Measurements from ENCODE around the gene DCDC2. TPM values are rescaled to one million over a fixed set of nuclear protein-coding genes. Genes with fewer than 3 reads are reported as not detected.
"Not testable (repeated sequence)": the region's sequence is repeated elsewhere in the genome, so short reads cannot be mapped to it uniquely, and the experiment has no call there.

Gene DCDC2
- total and polyA plus RNA-seq, 2 donors from 2014 or later = 22.1 to 110 TPM

DNA sequence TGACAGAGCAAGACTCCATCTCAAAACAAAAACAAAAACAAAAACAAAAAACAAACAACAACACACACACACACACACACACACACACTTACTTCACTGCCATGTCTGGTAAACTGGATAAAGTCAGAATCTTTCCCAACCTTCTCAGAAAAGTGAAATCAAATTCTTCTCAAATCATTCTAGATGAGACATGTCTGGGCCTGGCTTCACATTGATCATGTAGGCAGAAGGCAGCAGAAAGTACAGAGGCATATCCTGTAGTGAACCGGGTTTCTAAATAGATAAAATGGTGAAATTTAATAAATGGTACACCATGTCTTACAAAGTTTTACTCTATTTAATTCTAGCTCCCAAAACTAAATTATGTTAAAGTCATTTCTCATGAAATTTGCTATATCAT lies 30.0 kb upstream of the DCDC2 start:
- FAIRE-seq (no peak), DNase-seq (no peak)

DNA sequence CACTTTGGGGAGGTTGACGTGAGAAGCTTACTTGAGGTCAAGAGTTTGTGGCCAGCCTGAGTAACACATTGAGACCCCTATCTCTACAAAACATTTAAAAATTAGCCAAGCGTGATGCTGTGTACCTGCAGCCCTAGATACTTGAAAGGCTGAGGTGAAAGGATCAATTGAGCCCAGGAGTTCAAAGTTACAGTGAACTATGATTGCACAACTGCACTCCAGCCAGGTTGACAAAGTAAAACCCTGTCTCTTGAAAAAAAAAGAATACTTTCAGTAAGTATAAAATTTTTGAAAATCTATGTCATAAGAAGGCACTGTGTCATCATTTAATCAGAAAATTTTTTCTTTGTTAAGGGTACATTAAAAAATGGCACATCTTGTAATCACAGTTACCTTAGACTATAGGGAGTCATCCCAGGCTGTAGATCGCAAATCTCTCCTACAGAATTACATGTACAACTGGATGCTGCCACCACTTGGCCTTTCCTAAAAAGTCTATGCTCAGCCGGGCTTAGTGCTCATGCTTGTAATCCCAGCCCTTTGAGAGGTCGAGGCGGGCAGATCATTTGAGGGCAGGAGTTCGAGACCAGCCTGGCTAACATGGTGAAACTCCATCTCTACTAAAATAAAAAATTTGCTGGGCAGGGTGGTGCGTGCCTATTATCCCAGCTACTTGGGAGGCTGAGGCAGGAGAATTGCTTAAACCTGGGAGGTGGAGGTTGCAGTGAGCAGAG lies 27.8 kb upstream of the DCDC2 start:
- Histone ChIP-seq H3K4me3 (ENCODE audit: low read length in 3 of 3) (no peak overlapping the region), H3K9me3 (ENCODE audit: control insufficient read depth in 2 of 3, insufficient read depth in 1 of 3, low read length in 3 of 3) (no peaks in the 10 kb centered on the region), H3K4me1 (ENCODE audit: control insufficient read depth in 2 of 3, insufficient read depth in 2 of 3, low read depth in 1 of 3, low read length in 3 of 3) (peaks cover 0 to 8% (median 0%) of the 10 kb centered on the region in 3 donors), H3K27me3 (ENCODE audit: control insufficient read depth, insufficient read depth, low read length) (no peaks in the 10 kb centered on the region), H3K27ac (ENCODE audit: low read depth in 2 of 2, low read length in 2 of 2) (peak overlapping the region; percentile 13 to 53), H3K36me3 (ENCODE audit: control insufficient read depth in 2 of 3, insufficient read depth in 3 of 3, low read length in 3 of 3) (no peaks in the 10 kb centered on the region), H3K9ac (ENCODE audit: low read length in 3 of 3) (no peak overlapping the region)
- TF ChIP-seq, protein P1, sequence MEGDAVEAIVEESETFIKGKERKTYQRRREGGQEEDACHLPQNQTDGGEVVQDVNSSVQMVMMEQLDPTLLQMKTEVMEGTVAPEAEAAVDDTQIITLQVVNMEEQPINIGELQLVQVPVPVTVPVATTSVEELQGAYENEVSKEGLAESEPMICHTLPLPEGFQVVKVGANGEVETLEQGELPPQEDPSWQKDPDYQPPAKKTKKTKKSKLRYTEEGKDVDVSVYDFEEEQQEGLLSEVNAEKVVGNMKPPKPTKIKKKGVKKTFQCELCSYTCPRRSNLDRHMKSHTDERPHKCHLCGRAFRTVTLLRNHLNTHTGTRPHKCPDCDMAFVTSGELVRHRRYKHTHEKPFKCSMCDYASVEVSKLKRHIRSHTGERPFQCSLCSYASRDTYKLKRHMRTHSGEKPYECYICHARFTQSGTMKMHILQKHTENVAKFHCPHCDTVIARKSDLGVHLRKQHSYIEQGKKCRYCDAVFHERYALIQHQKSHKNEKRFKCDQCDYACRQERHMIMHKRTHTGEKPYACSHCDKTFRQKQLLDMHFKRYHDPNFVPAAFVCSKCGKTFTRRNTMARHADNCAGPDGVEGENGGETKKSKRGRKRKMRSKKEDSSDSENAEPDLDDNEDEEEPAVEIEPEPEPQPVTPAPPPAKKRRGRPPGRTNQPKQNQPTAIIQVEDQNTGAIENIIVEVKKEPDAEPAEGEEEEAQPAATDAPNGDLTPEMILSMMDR (IDR thresholded peaks at IDR 0.05; ENCODE audit: borderline replicate concordance, extremely low read depth, insufficient read depth) = no peak
- intact Hi-C loops (cut with DNase I) = no loop called here
- peak in 3 of 5 donors; percentile 13 to 54 (median 46) for DNase-seq
- FAIRE-seq = no peak

More for the DNA sequence above, 30.0 kb upstream of the DCDC2 start:
- no peaks in the 10 kb centered on the region for H3K27me3 ChIP-seq (ENCODE audit: control insufficient read depth, insufficient read depth, low read length)
- TF ChIP-seq, protein P1 (IDR thresholded peaks at IDR 0.05; ENCODE audit: borderline replicate concordance, extremely low read depth, insufficient read depth) = no peak
- H3K9ac ChIP-seq (ENCODE audit: low read length in 3 of 3) = no peak overlapping the region
- no peak overlapping the region for H3K4me3 ChIP-seq (ENCODE audit: low read length in 3 of 3)
- H3K4me1 ChIP-seq (ENCODE audit: control insufficient read depth in 2 of 3, insufficient read depth in 2 of 3, low read depth in 1 of 3, low read length in 3 of 3) = peaks cover 0 to 3% (median 0%) of the 10 kb centered on the region in 3 donors
- H3K27ac ChIP-seq (ENCODE audit: low read depth in 2 of 2, low read length in 2 of 2) = peak overlapping the region in 1 of 2 donors; percentile 23
- H3K9me3 ChIP-seq (ENCODE audit: control insufficient read depth in 2 of 3, insufficient read depth in 1 of 3, low read length in 3 of 3) = no peaks in the 10 kb centered on the region
- intact Hi-C loops (cut with DNase I) = no loop called here
- H3K36me3 ChIP-seq (ENCODE audit: control insufficient read depth in 2 of 3, insufficient read depth in 3 of 3, low read length in 3 of 3) = no peaks in the 10 kb centered on the region

DNA sequence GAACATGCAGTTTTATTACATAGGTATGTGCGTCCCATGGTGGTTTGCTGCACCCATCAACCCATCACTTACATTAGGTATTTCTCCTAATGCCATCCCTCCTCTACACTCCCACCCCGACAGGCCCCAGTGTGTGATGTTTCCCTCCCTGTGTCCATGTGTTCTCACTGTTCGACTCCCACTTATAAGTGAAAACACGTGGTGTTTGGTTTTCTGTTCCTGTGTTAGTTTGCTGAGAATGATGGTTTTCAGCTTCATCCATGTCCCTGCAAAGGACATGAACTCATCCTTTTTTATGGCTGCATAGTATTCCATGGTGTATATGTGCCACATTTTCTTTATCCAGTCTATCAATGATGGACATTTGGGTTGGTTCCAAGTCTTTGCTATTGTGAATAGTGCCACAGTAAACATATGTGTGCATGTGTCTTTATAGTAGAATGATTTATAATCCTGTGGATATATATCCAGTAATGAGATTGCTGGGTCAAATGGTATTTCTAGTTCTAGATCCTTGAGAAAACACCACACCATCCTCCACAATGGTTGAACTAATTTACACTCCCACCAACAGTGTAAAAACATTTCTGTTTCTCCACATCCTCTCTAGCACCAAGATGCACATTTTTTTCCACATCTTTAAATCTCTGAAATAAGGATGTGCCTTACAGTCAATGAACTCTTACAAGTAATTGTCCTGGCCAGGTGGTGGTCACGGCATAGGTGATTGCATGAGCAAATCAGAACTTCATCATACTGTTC lies 26.7 kb upstream of the DCDC2 start:
- intact Hi-C loops (cut with DNase I); H3K4me1 ChIP-seq (ENCODE audit: control insufficient read depth in 2 of 3, insufficient read depth in 2 of 3, low read depth in 1 of 3, low read length in 3 of 3); FAIRE-seq; H3K4me3 ChIP-seq (ENCODE audit: low read length in 3 of 3); H3K27me3 ChIP-seq (ENCODE audit: control insufficient read depth, insufficient read depth, low read length); DNase-seq; H3K9me3 ChIP-seq (ENCODE audit: control insufficient read depth in 2 of 3, insufficient read depth in 1 of 3, low read length in 3 of 3); H3K9ac ChIP-seq (ENCODE audit: low read length in 3 of 3); H3K36me3 ChIP-seq (ENCODE audit: control insufficient read depth in 2 of 3, insufficient read depth in 3 of 3, low read length in 3 of 3): not testable (repeated sequence)
- H3K27ac ChIP-seq (ENCODE audit: low read depth in 2 of 2, low read length in 2 of 2) = peak overlapping the region; percentile 32 to 69

DNA sequence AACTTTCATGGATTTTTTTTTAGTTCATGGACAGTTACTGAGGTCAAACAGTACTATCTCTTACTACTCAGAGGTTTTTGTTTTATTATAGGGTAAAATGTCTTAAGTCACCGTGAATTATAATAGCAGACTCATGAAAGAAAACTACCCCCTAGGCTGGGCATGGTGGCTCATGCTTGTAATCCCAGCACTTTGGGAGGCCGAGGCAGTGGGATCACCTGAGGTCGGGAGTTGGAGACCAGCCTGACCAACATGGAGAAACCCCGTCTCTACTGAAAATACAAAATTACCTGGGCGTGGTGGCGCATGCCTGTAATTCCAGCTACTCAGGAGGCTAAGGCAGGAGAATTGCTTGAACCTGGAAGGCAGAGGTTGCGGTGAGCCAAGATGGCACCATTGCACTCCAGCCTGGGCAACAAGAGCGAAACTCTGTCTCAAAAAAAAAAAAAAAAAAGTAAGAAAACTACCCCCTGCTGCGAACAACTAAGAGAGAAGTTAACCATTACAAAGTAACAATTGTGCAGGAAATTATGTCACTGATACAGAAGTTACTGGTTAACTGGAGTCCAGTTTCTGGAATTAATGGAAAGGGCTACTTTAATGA lies 25.1 kb upstream of the DCDC2 start:
- FAIRE-seq; H3K9me3 ChIP-seq (ENCODE audit: control insufficient read depth in 2 of 3, insufficient read depth in 1 of 3, low read length in 3 of 3); intact Hi-C loops (cut with DNase I); H3K36me3 ChIP-seq (ENCODE audit: control insufficient read depth in 2 of 3, insufficient read depth in 3 of 3, low read length in 3 of 3); H3K4me1 ChIP-seq (ENCODE audit: control insufficient read depth in 2 of 3, insufficient read depth in 2 of 3, low read depth in 1 of 3, low read length in 3 of 3); H3K27me3 ChIP-seq (ENCODE audit: control insufficient read depth, insufficient read depth, low read length): not testable (repeated sequence)
- peak overlapping the region in 2 of 3 donors; percentile 16 to 59 for H3K4me3 ChIP-seq (ENCODE audit: low read length in 3 of 3)
- peak overlapping the region in 1 of 3 donors; percentile 58 for H3K9ac ChIP-seq (ENCODE audit: low read length in 3 of 3)
- DNase-seq = peak in 2 of 5 donors; percentile 68 to 75
- peak overlapping the region; percentile 67 to 68 for H3K27ac ChIP-seq (ENCODE audit: low read depth in 2 of 2, low read length in 2 of 2)

Measured in kidney (tissue), 14 donors.